Stomach (tissue), 9 donors: Measurements from ENCODE around the gene UBE4B. TPM values are rescaled to one million over a fixed set of nuclear protein-coding genes. Genes with fewer than 3 reads are reported as not detected.

ENCODE experiments used
- DNase-seq, 2 donors: peaks; one replicate each; pipeline versions ENCODE4 v3.0.0 to v3.0.0-alpha.2; 2013 to 2019
- H3K27ac ChIP-seq, 5 donors: fragments of 200-600 bp in 4 of 5; sonication (generic) in 4 of 5; one replicate each; pipeline ENCODE4 v1.5.1; 2013 to 2019; ENCODE audit warnings: mild to moderate bottlenecking in 1 of 5, moderate library complexity in 1 of 5
- H3K27me3 ChIP-seq, 3 donors: fragments of 200-600 bp; sonication (generic); one replicate each; pipeline ENCODE4 v1.5.1; 2017 to 2019; ENCODE audit warnings: mixed run types in 1 of 3
- H3K36me3 ChIP-seq, 4 donors: fragments of 200-600 bp; sonication (generic); 1 replicate in 3 of 4; 2 replicates in 1 of 4; pipeline ENCODE4 v1.5.1; 2016 to 2019
- H3K4me1 ChIP-seq, 4 donors: fragments of 200-600 bp; sonication (generic); one replicate each; pipeline ENCODE4 v1.5.1; 2016 to 2019
- H3K4me3 ChIP-seq, 4 donors: fragments of 200-600 bp; sonication (generic) in 3 of 4; one replicate each; pipeline ENCODE4 v1.5.1; 2016 to 2019; ENCODE audit warnings: mild to moderate bottlenecking in 1 of 4
- H3K9me3 ChIP-seq, 4 donors: fragments of 200-600 bp; sonication (generic); one replicate each; pipeline ENCODE4 v1.5.1; 2016 to 2019
- CTCF ChIP-seq, 7 experiments: fragments of 450-650 bp in 4 of 7; fragments of 200-600 bp in 3 of 7; sonication (generic) in 3 of 7; IDR thresholded peaks; one replicate each; pipeline ENCODE4 v1.5.1; 2016 to 2019; ENCODE audit warnings: antibody characterized with exemption in 7 of 7, control low read depth in 2 of 7, mild to moderate bottlenecking in 1 of 7
- EP300 ChIP-seq: sonication (generic); formaldehyde crosslinking; IDR thresholded peaks from one replicate; pipeline ENCODE4 v1.6.1; 2017; ENCODE audit warnings: antibody characterized with exemption
- POLR2A ChIP-seq, 4 donors: fragments of 450-650 bp; IDR thresholded peaks; one replicate each; pipeline ENCODE4 v1.6.1; 2016; ENCODE audit warnings: antibody characterized with exemption in 4 of 4, control low read depth in 2 of 4, mild to moderate bottlenecking in 1 of 4, moderate library complexity in 1 of 4
- POLR2AphosphoS5 ChIP-seq, 3 donors: sonication (generic); formaldehyde crosslinking; IDR thresholded peaks; one replicate each; pipeline ENCODE4 v1.6.1; 2016; ENCODE audit warnings: antibody characterized with exemption in 3 of 3
- WGBS, 5 donors: extraction: QIAGEN DNeasy Blood & Tissue Kit in 3 of 5; methylation state at CpG; one replicate each; pipeline versions ENCODE4 v1.1.5 to v1.1.7; 2013 to 2018; 5-methylcytosine and 5-hydroxymethylcytosine counted together
- intact Hi-C: fragments of 100-400 bp; cut with DNase I; formaldehyde crosslinking; loops from one replicate; pipeline ENCODE4 v1.15.1; 2023; ENCODE audit warnings: low total_unique reads
- polyA plus RNA-seq, 3 donors: library from polyadenylated mRNA; stranded (reverse); fragments of 200-250 nt; gene quantifications; one replicate each; pipeline ENCODE4 v1.2.3, GENCODE V29; 2013
- total RNA-seq, 5 donors: library from RNA; depleted of rRNA; stranded (reverse); fragments of >200 nt; gene quantifications; one replicate each; pipeline versions ENCODE4 v1.1.0 to v1.2.3, GENCODE V29; 2014 to 2016
- donor health status: healthy with polysubstance abuse.
- donor health status: Bipolar disorder and iron deficiency.
- donor health status: healthy.

Gene UBE4B
- total and polyA plus RNA-seq, 8 donors, result 13.3 to 82.9 (median 39.5) TPM

- Histone ChIP-seq H3K27ac (peak overlapping the region in 3 of 5 donors; percentile 41 to 66 (median 48)), H3K27me3 (no peaks in the 10 kb centered on the region), H3K4me1 (peaks cover 17 to 65% (median 28%) of the 10 kb centered on the region in 4 donors), H3K9me3 (no peaks in the 10 kb centered on the region), H3K4me3 (no peak overlapping the region), H3K36me3 (peaks cover 0 to 49% (median 38%) of the 10 kb centered on the region in 4 donors)
- intact Hi-C loops, result no loop called here
- 68 to 79% (median 77%) methylated on average over 8 of the region's 8 CpGs for WGBS, 5 donors
- peak; percentile 59 to 69 for DNase-seq
- no peak for TF ChIP-seq CTCF (IDR thresholded peaks at IDR 0.05)
Measured at GRCh38 chr1:10045480-10046355, 13.0 kb downstream of the UBE4B start.

DNA sequence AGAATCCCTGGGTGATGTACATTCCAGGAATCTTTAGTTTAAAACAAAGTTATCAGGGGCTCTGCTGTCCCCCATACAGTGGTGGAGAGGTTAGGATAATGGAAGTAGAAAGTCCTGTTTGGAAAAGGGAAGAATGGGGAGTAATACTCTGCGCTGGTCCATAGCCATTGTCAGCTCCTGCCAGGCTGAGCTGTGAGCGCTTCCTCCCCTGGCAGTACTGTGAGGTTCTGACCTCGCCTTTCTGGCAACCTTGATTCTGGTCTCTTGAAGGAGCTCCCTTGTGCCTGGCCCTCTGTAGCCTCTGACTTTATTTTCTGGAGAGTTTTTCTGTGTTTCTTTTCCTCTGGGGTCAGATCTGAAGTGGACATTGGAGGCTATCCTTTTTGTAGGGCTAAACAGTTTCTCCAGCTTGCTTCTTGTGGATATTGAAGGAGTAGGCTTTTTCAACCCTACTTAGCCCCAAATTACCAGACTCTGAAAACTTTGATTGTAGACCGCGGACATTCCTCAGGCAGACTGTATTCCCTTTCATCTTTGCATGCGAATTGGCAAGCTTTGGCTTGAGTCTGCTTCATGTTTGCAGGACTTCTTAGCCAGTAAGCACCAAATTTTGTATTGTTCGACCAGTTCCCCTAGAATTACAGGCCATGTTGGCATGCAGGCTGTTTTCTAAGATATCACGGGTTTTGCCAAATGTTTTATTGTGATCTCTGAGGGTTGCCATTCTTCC lies 13.8 kb downstream of the UBE4B start:
- Histone ChIP-seq H3K4me1 (peaks cover 17 to 66% (median 28%) of the 10 kb centered on the region in 4 donors), H3K4me3 (no peak overlapping the region), H3K9me3 (no peaks in the 10 kb centered on the region), H3K36me3 (peaks cover 0 to 49% (median 35%) of the 10 kb centered on the region in 4 donors), H3K27me3 (no peaks in the 10 kb centered on the region), H3K27ac (peak overlapping the region in 3 of 5 donors; percentile 41 to 66 (median 48))
- no peak for TF ChIP-seq EP300
- no peak for TF ChIP-seq CTCF (IDR thresholded peaks at IDR 0.05)
- no peak for TF ChIP-seq POLR2A (IDR thresholded peaks at IDR 0.05)
- no peak for TF ChIP-seq POLR2AphosphoS5 (IDR thresholded peaks at IDR 0.05)
- 67 to 80% (median 70%) methylated on average over 8 of the region's 8 CpGs for WGBS, 5 donors
- intact Hi-C loops, result no loop called here
- DNase-seq, result no peak

- TF ChIP-seq CTCF (IDR thresholded peaks at IDR 0.05) (no peak), POLR2A (IDR thresholded peaks at IDR 0.05) (no peak), POLR2AphosphoS5 (IDR thresholded peaks at IDR 0.05) (no peak), EP300 (no peak)
- Histone ChIP-seq H3K27ac (peak overlapping the region in 1 of 5 donors; percentile 4), H3K27me3 (no peaks in the 10 kb centered on the region), H3K9me3 (no peaks in the 10 kb centered on the region), H3K4me3 (no peak overlapping the region), H3K4me1 (peaks cover 17 to 66% (median 28%) of the 10 kb centered on the region in 4 donors), H3K36me3 (peaks cover 0 to 36% (median 27%) of the 10 kb centered on the region in 4 donors)
- DNase-seq, result no peak
- WGBS, 5 donors, result 86 to 99% (median 95%) methylated on average over 3 of the region's 3 CpGs
- intact Hi-C loops, result no loop called here
Measured at GRCh38 chr1:10048601-10049000, 15.8 kb downstream of the UBE4B start.

DNA sequence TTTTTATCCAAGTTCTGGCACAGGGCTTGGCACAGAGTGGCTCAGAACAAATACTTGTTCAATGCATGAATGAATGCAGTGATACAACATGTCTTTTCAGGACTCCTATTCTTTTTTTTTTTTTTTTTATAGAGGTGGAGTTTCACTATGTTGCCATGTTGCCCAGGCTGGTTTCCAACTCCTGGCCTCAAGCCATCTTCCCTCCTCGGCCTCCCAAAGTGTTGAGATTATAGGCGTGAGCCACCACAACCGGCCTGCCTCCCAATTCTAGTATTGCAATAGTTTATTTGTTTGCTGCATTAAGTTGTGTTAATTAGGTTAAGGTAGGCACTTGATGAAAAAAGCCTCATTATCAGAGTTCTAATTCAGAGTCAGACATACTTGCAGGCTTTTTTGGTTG lies 17.9 kb downstream of the UBE4B start:
- TF ChIP-seq EP300 (no peak), POLR2A (IDR thresholded peaks at IDR 0.05) (no peak), POLR2AphosphoS5 (IDR thresholded peaks at IDR 0.05) (no peak), CTCF (IDR thresholded peaks at IDR 0.05) (no peak)
- intact Hi-C loops, result no loop called here
- peaks cover 0 to 30% (median 25%) of the 10 kb centered on the region in 4 donors for H3K36me3 ChIP-seq
- no peaks in the 10 kb centered on the region for H3K9me3 ChIP-seq
- peaks cover 14 to 51% (median 27%) of the 10 kb centered on the region in 4 donors for H3K4me1 ChIP-seq
- H3K4me3 ChIP-seq, result no peak overlapping the region
- no peak overlapping the region for H3K27ac ChIP-seq
- WGBS, 5 donors, result 54 to 69% (median 64%) methylated on average over 3 of the region's 3 CpGs
- DNase-seq, result no peak
- no peaks in the 10 kb centered on the region for H3K27me3 ChIP-seq
